H1 (cell line): Measurements from ENCODE around the gene OSBP2. TPM values are rescaled to one million over a fixed set of nuclear protein-coding genes. Genes with fewer than 3 reads are reported as not detected.

Experiments used
- CTCF ChIA-PET: fragments of 300-600 bp; sonication (Branson Sonifier 250); formaldehyde crosslinking; loops from one replicate; lab custom pipeline; 2021; ENCODE audit not compliant: partially characterized antibody; lab: Charles Lee
- POLR2A ChIA-PET: fragments of 300-600 bp; sonication (Branson Sonifier 250); formaldehyde crosslinking; loops from one replicate; lab custom pipeline; 2021; ENCODE audit warnings: inconsistent platforms; ENCODE audit not compliant: partially characterized antibody; lab: Charles Lee
- DNase-seq, 2 experiments: peaks; one replicate each; pipeline versions ENCODE4 v3.0.0 to v3.0.0-alpha.2; 2010 to 2022; ENCODE audit warnings: low spot score in 2 of 2, low read depth in 1 of 2, mixed read lengths in 1 of 2
- FAIRE-seq: peaks from 2 replicates; lab custom pipeline; 2011; peaks lifted over from hg19 to GRCh38; lab: Jason Lieb, UNC
- H2AFZ ChIP-seq: 2 replicates; pipeline ENCODE4 v1.8.1; 2012; ENCODE audit warnings: low read length, inconsistent platforms
- H2AK5ac ChIP-seq: 2 replicates; pipeline ENCODE4 v1.6.1; 2013; ENCODE audit warnings: low read depth, low read length
- H2BK120ac ChIP-seq: replicated peaks from 2 replicates; pipeline ENCODE3; 2013; ENCODE audit warnings: low read depth, low read length, inconsistent platforms
- H2BK12ac ChIP-seq: 2 replicates; pipeline ENCODE4 v1.6.1; 2013; ENCODE audit warnings: low read depth, low read length
- H2BK15ac ChIP-seq: 2 replicates; pipeline ENCODE4 v1.6.1; 2013; ENCODE audit warnings: low read length
- H2BK20ac ChIP-seq: 2 replicates; pipeline ENCODE4 v1.6.1; 2013; ENCODE audit warnings: low read length
- H2BK5ac ChIP-seq: 2 replicates; pipeline ENCODE4 v1.6.1; 2013; ENCODE audit warnings: low read depth, low read length
- H3K14ac ChIP-seq: 2 replicates; pipeline ENCODE4 v1.6.1; 2013; ENCODE audit warnings: inconsistent platforms; ENCODE audit not compliant: insufficient read length
- H3K18ac ChIP-seq: 2 replicates; pipeline ENCODE4 v1.6.1; 2013; ENCODE audit warnings: low read length; ENCODE audit errors: extremely low read depth
- H3K23ac ChIP-seq: 2 replicates; pipeline ENCODE4 v1.6.1; 2013; ENCODE audit warnings: inconsistent platforms; ENCODE audit not compliant: insufficient read length
- H3K23me2 ChIP-seq: 2 replicates; pipeline ENCODE4 v1.6.1; 2013; ENCODE audit warnings: low read depth, low read length
- H3K27ac ChIP-seq: 2 replicates; pipeline ENCODE4 v1.6.1; 2011; ENCODE audit warnings: low read depth, low read length, inconsistent platforms
- H3K27me3 ChIP-seq, 4 experiments: replicated peaks in 1 of 4; 1 replicate in 1 of 4; 2 replicates in 3 of 4; pipeline versions ENCODE4 v1.6.1 to v1.8.1; 2011 to 2013; ENCODE audit warnings: low read length in 3 of 4, mild to moderate bottlenecking in 3 of 4, inconsistent platforms in 2 of 4, mixed read lengths in 2 of 4, moderate library complexity in 1 of 4; ENCODE audit not compliant: control insufficient read depth in 3 of 4, insufficient read depth in 3 of 4; ENCODE audit errors: extremely low read depth in 1 of 4
- H3K36me3 ChIP-seq, 4 experiments: 2 replicates each; pipeline versions ENCODE4 v1.6.1 to v1.8.1; 2011 to 2013; ENCODE audit warnings: mild to moderate bottlenecking in 4 of 4, low read length in 3 of 4, moderate library complexity in 2 of 4, control low read depth in 1 of 4, inconsistent platforms in 1 of 4; ENCODE audit not compliant: insufficient read depth in 4 of 4, control insufficient read depth in 2 of 4
- H3K4ac ChIP-seq: replicated peaks from 2 replicates; pipeline ENCODE3; 2013; ENCODE audit warnings: low read length, low read depth, mixed read lengths, inconsistent platforms; ENCODE audit not compliant: insufficient read length
- H3K4me1 ChIP-seq, 4 experiments: replicated peaks in 1 of 4; 1 replicate in 1 of 4; 2 replicates in 3 of 4; pipeline versions ENCODE4 v1.6.1 to v1.8.1; 2011 to 2013; ENCODE audit warnings: low read length in 3 of 4, inconsistent platforms in 2 of 4, mixed read lengths in 1 of 4; ENCODE audit not compliant: insufficient read depth in 4 of 4, control insufficient read depth in 3 of 4
- H3K4me2 ChIP-seq, 2 experiments: 2 replicates each; pipeline versions ENCODE4 v1.6.1 to v1.8.1; 2011 to 2013; ENCODE audit warnings: low read depth in 2 of 2, low read length in 2 of 2, control low read depth in 1 of 2, inconsistent platforms in 1 of 2, mild to moderate bottlenecking in 1 of 2; ENCODE audit not compliant: insufficient read depth in 1 of 2
- H3K4me3 ChIP-seq, 4 experiments: fragments of 200-600, 300-600 bp in 1 of 4; sonication (generic), shearing (Covaris generic), sonication (Bioruptor Twin) in 1 of 4; 2 replicates each; pipeline versions ENCODE4 v1.5.1 to v1.8.1; 2011 to 2016; ENCODE audit warnings: low read length in 4 of 4, low read depth in 3 of 4, control low read depth in 2 of 4, inconsistent platforms in 2 of 4, mild to moderate bottlenecking in 2 of 4, mixed read lengths in 1 of 4, moderate library complexity in 1 of 4; ENCODE audit not compliant: insufficient read depth in 2 of 4; ENCODE audit errors: extremely low read depth in 1 of 4
- H3K56ac ChIP-seq: replicated peaks from 2 replicates; pipeline ENCODE3; 2013; ENCODE audit warnings: low read depth, mild to moderate bottlenecking, mixed read lengths, low read length, inconsistent platforms; ENCODE audit not compliant: insufficient read length
- H3K79me1 ChIP-seq: 2 replicates; pipeline ENCODE4 v1.6.1; 2013; ENCODE audit warnings: low read depth, low read length, control low read depth
- H3K79me2 ChIP-seq, 2 experiments: 2 replicates each; pipeline versions ENCODE4 v1.6.1 to v1.8.1; 2012 to 2013; ENCODE audit warnings: low read length in 2 of 2, mild to moderate bottlenecking in 2 of 2, inconsistent platforms in 1 of 2; ENCODE audit not compliant: insufficient read depth in 2 of 2, control insufficient read depth in 1 of 2
- H3K9ac ChIP-seq, 4 experiments: replicated peaks in 1 of 4; 1 replicate in 1 of 4; 2 replicates in 3 of 4; pipeline versions ENCODE4 v1.6.1 to v1.8.1; 2011 to 2013; ENCODE audit warnings: low read depth in 3 of 4, low read length in 3 of 4, control low read depth in 2 of 4, mild to moderate bottlenecking in 2 of 4, moderate library complexity in 2 of 4, inconsistent platforms in 1 of 4; ENCODE audit errors: extremely low read depth in 1 of 4
- H3K9me3 ChIP-seq, 2 experiments: 2 replicates each; pipeline versions ENCODE4 v1.6.1 to v1.8.1; 2012 to 2013; ENCODE audit warnings: mild to moderate bottlenecking in 2 of 2, moderate library complexity in 2 of 2, control low read depth in 1 of 2, inconsistent platforms in 1 of 2, low read depth in 1 of 2, low read length in 1 of 2, mixed read lengths in 1 of 2; ENCODE audit not compliant: insufficient read depth in 2 of 2
- H4K20me1 ChIP-seq, 2 experiments: replicated peaks in 1 of 2; 2 replicates each; pipeline versions ENCODE3 to v1.8.1; 2011 to 2013; ENCODE audit warnings: inconsistent platforms in 2 of 2, low read length in 2 of 2, mild to moderate bottlenecking in 1 of 2; ENCODE audit not compliant: insufficient read depth in 2 of 2, control insufficient read depth in 1 of 2
- H4K5ac ChIP-seq: 2 replicates; pipeline ENCODE4 v1.6.1; 2013; ENCODE audit warnings: low read length, low read depth, mixed read lengths, inconsistent platforms; ENCODE audit not compliant: insufficient read length
- H4K8ac ChIP-seq: 2 replicates; pipeline ENCODE4 v1.8.0; 2013; ENCODE audit warnings: mild to moderate bottlenecking, moderate library complexity, low read length, inconsistent platforms; ENCODE audit not compliant: insufficient read depth; ENCODE audit errors: extremely low read depth
- H4K91ac ChIP-seq: replicated peaks from 2 replicates; pipeline ENCODE3; 2013; ENCODE audit warnings: low read length, mixed read lengths, inconsistent platforms; ENCODE audit not compliant: insufficient read length
- BCL11A ChIP-seq, 2 experiments: IDR thresholded peaks; one replicate each; pipeline ENCODE4 v1.6.1; 2011; ENCODE audit warnings: low read depth in 2 of 2, low read length in 2 of 2, mild to moderate bottlenecking in 2 of 2
- CTBP2 ChIP-seq: IDR thresholded peaks from 2 replicates; pipeline ENCODE4 v1.7.0; 2011; ENCODE audit warnings: borderline replicate concordance, mild to moderate bottlenecking, moderate library complexity, mixed read lengths, low read length; ENCODE audit not compliant: insufficient read depth, insufficient read length
- RFX5 ChIP-seq: IDR thresholded peaks from 2 replicates; pipeline ENCODE4 v1.6.1; 2011; ENCODE audit warnings: low read depth, low read length, improper control_type of control experiment, borderline replicate concordance
- TBP ChIP-seq: IDR thresholded peaks from 2 replicates; pipeline ENCODE4 v1.6.1; 2011; ENCODE audit warnings: low read depth, low read length, improper control_type of control experiment
- WGBS, 2 experiments: shearing (Covaris generic) in 1 of 2; methylation state at CpG; one replicate each; pipeline versions ENCODE4 v1.1.6 to v1.1.7; 2013 to 2015; ENCODE audit warnings: low lambda C conversion rate in 2 of 2, mixed read lengths in 2 of 2, inconsistent platforms in 1 of 2, low coverage in 1 of 2, missing lambda C conversion rate in 1 of 2; ENCODE audit not compliant: insufficient replicate concordance in 2 of 2, insufficient coverage in 1 of 2, insufficient read length in 1 of 2; ENCODE audit errors: extremely low coverage in 1 of 2, missing lambda C conversion rate in 1 of 2; 5-methylcytosine and 5-hydroxymethylcytosine counted together
- polyA plus RNA-seq, 7 experiments: library from polyadenylated mRNA; depleted of rRNA in 3 of 7; stranded (reverse) in 5 of 7; unstranded in 2 of 7; fragments of >200 nt in 5 of 7; fragments of 200-250 nt in 2 of 7; gene quantifications; 1 replicate in 5 of 7; 2 replicates in 1 of 7; 4 replicates in 1 of 7; pipeline versions ENCODE4 v1.2.1 to v1.2.3, GENCODE V29; 2011 to 2013; ENCODE audit warnings: missing spikeins in 2 of 7, mixed read lengths in 2 of 7
- total RNA-seq: library from RNA; stranded (reverse); fragmentation: NEBNext Ultra II Directional; extraction: Animal tissue kit (Norgen Biotek cat#: 25700); gene quantifications from 2 replicates; pipeline ENCODE4 v1.2.1, GENCODE V29; 2021
- TF ChIP-seq, protein P1 (sequence below): IDR thresholded peaks from 2 replicates; pipeline ENCODE4 v1.6.1; 2012; ENCODE audit warnings: inconsistent platforms

Gene OSBP2
- total and polyA plus RNA-seq, 2 of the 8 experiments (the other 6 are each of a cell fraction or from before 2014, with no cell fraction given): 3.4 to 3.7 TPM

DNA sequence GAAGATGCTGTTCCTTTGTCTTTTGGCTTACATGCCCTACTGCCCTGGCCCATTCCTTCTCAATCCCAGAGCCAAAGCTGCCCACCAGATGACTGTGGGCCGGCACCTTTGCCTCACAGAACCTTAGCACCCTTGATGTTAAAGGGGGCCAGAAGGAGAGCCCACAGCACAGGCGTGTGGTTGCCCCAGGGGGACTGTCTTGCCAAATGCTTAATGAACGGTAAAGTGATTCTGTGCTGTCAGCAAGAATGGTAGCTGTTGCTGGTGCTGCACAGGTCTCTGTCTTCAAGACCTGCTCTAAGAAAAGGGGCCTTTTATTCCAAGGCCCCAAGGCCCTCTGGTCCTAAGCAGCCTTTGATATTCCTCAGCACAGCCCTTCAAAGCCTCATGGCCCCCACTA lies 160.6 kb downstream of the OSBP2 start:
- Histone ChIP-seq H3K4me2 (no peak overlapping the region), H3K27me3 (no peaks in the 10 kb centered on the region), H2BK20ac (no peak overlapping the region), H2BK120ac (no peak overlapping the region), H2AK5ac (no peak overlapping the region), H3K79me1 (no peaks in the 10 kb centered on the region), H3K14ac (no peak overlapping the region), H3K18ac (no peak overlapping the region), H4K8ac (no peak overlapping the region)
- ChIA-PET POLR2A (no interaction called here), CTCF (interaction anchor here (0.6 kb wide), 1 partner anchor 1525 kb away, joined by 4 read pairs; no protein-coding TSS in a partner anchor)
- no peak for FAIRE-seq
- no peak for DNase-seq
- TF ChIP-seq RFX5 (no peak), TBP (no peak), CTBP2 (no peak), BCL11A (IDR thresholded peaks at IDR 0.05; ENCODE audit: low read depth in 2 of 2, low read length in 2 of 2) (no peak)
- TF ChIP-seq, protein P1, sequence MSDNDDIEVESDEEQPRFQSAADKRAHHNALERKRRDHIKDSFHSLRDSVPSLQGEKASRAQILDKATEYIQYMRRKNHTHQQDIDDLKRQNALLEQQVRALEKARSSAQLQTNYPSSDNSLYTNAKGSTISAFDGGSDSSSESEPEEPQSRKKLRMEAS: no peak
- TF ChIP-seq, all 59 proteins: peak for 0
- Histone ChIP-seq H2BK5ac (no peak overlapping the region), H3K27ac (no peak overlapping the region), H3K9ac (no peak overlapping the region), H3K56ac (no peak overlapping the region), H4K91ac (no peak overlapping the region), H3K4ac (no peak overlapping the region), H2BK15ac (no peak overlapping the region), H3K4me1 (no peaks in the 10 kb centered on the region), H2BK12ac (no peak overlapping the region), H3K23me2 (no peaks in the 10 kb centered on the region), H3K4me3 (no peak overlapping the region), H3K9me3 (no peaks in the 10 kb centered on the region), H4K5ac (no peak overlapping the region), H3K36me3 (no peaks in the 10 kb centered on the region), H2AFZ (no peak overlapping the region), H3K79me2 (no peaks in the 10 kb centered on the region), H3K23ac (no peak overlapping the region), H4K20me1 (peaks cover 0 to 2% of the 10 kb centered on the region in 2 experiments)
- WGBS, 2 experiments: 95% methylated on average over 3 of the region's 3 CpGs; no CpG with 5 or more reads in 1 of the 2 experiments
